Fibroblast of skin of right biceps (primary cell): Measurements from ENCODE around the gene RPTOR.
A peak's percentile ranks its signal among the peaks of the same experiment; 100 is the strongest.

Source experiments
- DNase-seq: peaks from one replicate; pipeline ENCODE4 v3.0.0-alpha.2; 2013

RPTOR gene

GRCh38 chr17:80591788-80592187 is 47.1 kb downstream of the RPTOR start:
- no peak for DNase-seq

- DNase-seq, result no peak
Observed at GRCh38 chr17:80592243-80592642, 47.6 kb downstream of the RPTOR start.

DNA sequence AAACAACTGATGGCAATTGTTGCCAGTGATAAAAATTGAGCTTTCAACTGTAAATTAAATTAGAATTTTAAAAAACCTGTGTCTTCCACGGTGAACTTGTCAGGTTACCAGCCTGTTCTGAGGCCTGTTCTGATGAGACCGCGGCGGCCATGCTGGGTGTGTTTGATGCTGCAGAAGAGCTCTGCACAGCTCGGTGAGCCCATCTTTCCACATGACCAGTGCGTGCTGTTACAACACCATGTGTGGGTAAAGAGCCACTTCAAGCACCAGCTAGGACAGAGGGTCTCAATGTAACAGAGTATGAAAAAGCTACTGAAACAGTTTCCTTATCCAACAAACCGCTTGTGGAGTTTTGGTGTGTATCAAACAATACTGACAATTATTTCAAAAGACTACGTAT is 48.5 kb downstream of the RPTOR start:
- no peak for DNase-seq

GRCh38 chr17:80594431-80595269 is 50.0 kb downstream of the RPTOR start:
- DNase-seq, result no peak

GRCh38 chr17:80596760-80597608 is 52.3 kb downstream of the RPTOR start:
- DNase-seq, result peak; percentile 22

- DNase-seq, result no peak
Observed at GRCh38 chr17:80598813-80599545, 54.3 kb downstream of the RPTOR start.

- DNase-seq, result no peak
Observed at GRCh38 chr17:80599546-80600305, 55.1 kb downstream of the RPTOR start.

- no peak for DNase-seq
Observed at GRCh38 chr17:80601146-80601545, 56.5 kb downstream of the RPTOR start.

DNA sequence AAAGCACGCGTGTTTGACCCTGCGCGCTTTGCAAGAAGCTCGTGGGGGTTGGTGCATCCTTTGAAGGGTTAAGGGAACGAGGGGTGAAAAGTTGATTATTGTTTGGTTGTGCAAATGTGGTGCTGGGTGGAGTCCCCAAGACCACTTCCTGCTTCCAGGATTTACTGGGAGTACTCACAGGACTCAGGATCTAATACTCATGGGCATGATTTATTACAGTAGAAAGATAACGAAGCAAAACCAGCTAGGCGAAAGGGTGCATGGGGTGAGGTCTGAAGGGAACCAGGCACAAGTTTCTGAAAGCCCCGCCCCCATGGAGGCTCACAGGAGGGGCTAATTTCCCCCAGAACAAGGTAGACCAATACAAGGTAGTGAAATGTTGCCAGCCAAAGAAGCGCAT is 58.8 kb downstream of the RPTOR start:
- DNase-seq, result no peak

- DNase-seq, result no peak
Observed at GRCh38 chr17:80604009-80604669, 59.5 kb downstream of the RPTOR start.

DNA sequence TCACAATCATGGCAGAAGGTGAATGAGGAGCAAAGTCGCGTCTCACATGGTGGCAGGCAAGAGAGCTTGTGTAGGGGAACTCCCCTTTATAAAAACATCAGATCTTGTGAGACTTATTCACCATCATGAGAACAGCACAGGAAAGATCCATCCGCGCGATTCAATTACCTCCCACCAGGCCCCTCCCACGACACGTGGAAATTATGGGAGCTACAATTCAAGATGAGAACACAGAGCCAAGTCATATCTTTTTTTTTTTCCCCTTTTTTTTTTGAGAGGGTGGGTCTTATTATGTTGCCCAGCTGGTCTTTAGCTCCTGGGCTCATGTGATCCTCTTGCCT is 60.0 kb downstream of the RPTOR start:
- no peak for DNase-seq

DNA sequence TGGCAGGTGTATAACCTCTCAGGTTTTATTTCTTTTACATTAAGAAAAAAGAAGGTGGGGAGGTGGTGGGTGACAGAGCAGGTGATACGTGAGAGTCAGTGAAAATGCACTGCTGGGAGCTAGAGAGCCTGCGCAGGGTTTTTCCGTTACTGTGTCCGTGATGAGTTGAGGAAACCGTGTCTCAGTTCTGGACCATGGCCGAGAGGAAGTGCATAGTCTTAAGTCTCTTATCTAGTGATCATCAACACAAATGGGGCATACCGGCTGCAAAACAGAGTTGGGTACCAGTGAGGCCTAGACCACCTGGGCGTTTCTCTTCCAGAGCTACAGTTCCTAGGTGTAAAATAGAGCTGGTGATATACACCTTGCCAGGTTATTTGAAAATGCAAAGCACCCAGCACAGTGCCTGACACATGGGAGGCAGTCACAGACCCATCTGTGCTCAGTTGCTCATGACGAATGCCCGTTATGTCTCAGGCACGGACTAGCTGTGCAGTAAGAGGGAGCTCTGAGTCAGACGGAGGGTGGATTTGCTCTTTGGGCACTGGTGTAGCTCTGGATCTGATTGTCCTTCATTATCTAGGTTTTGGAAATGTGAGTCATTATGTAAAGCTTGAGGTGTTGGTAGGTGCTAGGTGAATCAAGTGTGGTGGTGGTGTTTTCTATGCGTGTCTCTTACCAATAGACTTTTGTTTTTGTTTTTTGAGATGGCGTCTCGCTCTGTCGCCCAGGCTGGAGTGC is 60.9 kb downstream of the RPTOR start:
- DNase-seq, result peak; percentile 26

- no peak for DNase-seq
Observed at GRCh38 chr17:80608326-80608725, 63.7 kb downstream of the RPTOR start.

DNA sequence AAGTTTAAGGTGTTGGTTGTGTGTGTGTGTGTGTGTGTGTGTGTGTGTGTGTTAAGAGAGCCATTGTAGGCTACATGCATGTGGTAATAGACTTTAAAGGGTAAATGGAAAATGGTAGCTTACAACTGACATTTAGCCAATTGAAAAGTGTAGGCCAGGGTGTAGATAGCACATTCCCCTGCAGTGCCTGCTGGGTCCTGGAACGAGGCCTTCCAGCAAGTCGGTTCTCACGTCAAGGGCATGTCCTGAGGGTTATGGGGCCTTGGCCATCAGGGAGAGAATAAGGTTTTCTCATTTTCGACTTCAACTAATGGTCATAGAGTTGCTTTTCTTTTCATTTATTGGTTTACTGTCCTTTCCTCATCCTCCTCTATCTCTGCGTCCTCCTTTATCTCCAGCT is 65.1 kb downstream of the RPTOR start:
- no peak for DNase-seq

DNA sequence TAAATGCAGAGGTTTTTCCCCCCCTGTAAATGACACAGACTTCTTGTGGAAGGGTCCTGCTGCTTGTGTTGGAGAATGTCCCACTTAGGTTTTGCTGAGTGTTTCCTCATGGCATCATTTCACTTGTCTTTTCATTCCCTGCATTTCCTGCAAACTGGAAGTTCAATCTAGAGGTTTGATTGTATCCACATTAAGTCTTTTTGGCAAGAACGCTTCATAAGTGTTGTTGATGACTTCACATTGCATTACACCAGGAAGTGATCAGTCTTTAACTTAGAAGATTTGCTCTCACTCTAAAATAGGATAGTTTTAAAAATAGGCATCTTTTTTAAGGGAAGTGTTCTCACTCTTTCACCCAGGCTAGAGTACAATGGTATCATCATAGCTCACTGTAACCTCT is 67.2 kb downstream of the RPTOR start:
- no peak for DNase-seq

DNA sequence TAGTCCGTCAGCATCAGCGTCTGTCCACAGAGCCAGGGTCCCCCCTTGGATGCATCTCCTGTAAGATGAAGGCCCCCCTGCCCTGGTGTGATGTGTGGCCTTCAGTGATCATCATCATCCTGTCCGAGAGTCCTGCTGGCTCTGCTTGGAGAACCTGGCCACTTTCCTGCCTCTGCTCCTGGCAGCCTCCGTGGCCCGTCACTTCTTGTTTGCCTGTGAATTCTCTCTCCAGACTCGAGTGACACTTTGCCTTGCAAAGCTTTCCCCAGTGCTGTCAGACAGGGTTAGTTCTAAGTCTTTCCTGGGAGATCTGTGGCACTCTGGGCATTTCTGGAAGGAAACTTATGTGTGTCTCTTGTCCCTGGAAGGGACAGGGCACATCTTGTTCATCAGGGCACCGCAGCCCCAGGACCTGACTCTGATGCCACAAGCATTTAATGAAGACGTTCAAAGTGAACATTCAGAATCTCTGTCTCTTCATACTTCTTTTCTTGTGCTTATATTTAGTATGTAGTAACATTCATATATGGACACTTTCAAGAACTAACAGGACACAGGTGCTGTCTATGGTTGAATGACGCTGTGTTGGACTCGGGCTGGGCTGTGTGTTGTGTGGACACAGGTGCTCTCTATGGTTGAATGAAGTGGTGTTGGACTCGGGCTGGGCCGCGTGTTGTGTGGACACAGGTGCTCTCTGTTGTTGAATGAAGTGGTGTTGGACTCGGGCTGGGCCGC is 68.5 kb downstream of the RPTOR start:
- no peak for DNase-seq

- no peak for DNase-seq
Observed at GRCh38 chr17:80613732-80614071, 69.1 kb downstream of the RPTOR start.

DNA sequence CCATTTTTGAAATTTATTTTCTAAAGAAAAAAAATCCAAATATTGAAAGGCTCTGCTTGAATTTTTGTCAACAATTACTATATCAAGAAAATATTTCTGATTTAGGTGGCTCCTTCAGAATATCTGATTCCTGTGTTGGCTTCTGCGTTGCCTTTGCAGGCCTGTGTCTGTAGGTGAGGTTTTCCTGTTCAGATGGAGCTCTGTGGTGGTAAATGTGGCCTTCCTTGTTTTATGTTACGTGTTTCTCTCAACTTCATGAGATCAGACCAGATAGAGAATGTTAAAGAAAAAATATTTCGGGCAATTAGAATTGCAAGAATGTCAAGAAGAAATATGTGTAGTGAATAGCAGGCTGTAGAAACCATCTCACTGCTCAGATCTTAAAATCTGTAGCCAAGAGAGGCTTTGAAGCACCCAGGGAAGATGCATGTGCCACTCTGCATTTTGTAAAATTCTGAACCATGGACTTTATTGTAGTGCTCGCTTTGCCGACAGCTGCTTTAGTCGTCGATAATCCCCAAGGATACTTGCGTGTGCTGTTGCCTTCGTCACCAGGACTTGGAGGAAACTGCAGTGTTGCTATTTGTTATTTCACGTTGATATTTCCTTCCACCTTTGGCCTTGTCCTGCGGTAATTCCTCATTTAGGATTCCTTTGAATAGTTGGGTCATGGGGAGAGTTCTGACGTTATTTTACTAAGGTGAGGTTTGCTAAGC is 69.9 kb downstream of the RPTOR start:
- DNase-seq, result no peak

- no peak for DNase-seq
Observed at GRCh38 chr17:80615376-80615775, 70.7 kb downstream of the RPTOR start.

DNA sequence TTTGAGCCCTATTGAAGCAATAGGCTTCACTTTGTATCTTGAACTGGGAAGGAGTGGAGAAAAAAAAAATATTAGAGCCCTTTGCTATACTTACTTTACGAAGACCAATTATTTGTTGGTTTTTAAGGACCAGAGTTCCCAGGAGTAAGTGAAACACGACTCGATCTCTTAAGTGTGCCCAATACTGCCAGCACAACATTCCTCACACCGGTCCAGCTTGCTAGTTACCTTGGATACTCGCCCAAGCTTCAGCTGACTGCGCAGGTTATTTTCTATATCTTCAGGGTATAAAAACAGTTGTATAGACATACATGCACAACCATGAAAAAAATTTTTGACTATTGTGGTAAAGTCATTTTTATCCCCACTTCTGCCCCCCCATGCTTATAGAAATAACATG is 72.1 kb downstream of the RPTOR start:
- no peak for DNase-seq
